Heart left ventricle (tissue), 13 donors: ENCODE results near the gene NDFIP2.

Source experiments
- CTCF ChIP-seq, 12 donors: fragments of 200-600 bp; sonication (generic) in 4 of 12; IDR thresholded peaks; one replicate each; pipeline versions ENCODE4 v1.5.0 to v1.8.0; 2018 to 2022; ENCODE audit warnings: antibody characterized with exemption in 12 of 12, mild to moderate bottlenecking in 5 of 12
- POLR2A ChIP-seq, 2 donors: fragments of 450-650 bp; IDR thresholded peaks; one replicate each; pipeline ENCODE4 v1.6.1; 2017; ENCODE audit warnings: antibody characterized with exemption in 2 of 2, mild to moderate bottlenecking in 2 of 2, moderate library complexity in 2 of 2
- donor health status: ischemic (EF 13 %, LVEDD 7.1; RV severe dilation, severe dysfunction).
- donor health status: DM: no; HTN: yes; CAD: no.
- donor health status: DM: no; HTN: no; CAD: no.
- donor health status: ischemic (EF 25% LVEDD 6.9; RV normal size, moderate dysfunction).
- donor health status: ischemic (EF 25% LVEDD 5.7; RV mildly dilated, moderate dysfunction).
- donor health status: ischemic (EF 35%, LVEDD 5.7; RV mildly dilated, moderate dysfunction).
- donor health status: nonischemic (EF 11% LVEDD 7.7; RV severe dilation, severe dysfunction).
- donor health status: DM: yes; HTN: yes; CAD: no.
- donor health status: PGD.
- donor health status: ischemic (EF 29% LVEDD 5.4; RV normal size, mild dysfunction).
- donor health status: nonischemic (EF 23%, LVEDD 6.1; RV moderate dilation, normal function).

- no peak for TF ChIP-seq CTCF (IDR thresholded peaks at IDR 0.05)
- TF ChIP-seq POLR2A (IDR thresholded peaks at IDR 0.05): no peak
Measured at GRCh38 chr13:79482281-79482970, 1.5 kb downstream of the NDFIP2 start.
